GM13976 (cell line): ENCODE measurements around the gene CALN1.

Experiments
- DNase-seq: peaks from one replicate; pipeline ENCODE4 v3.0.0; 2012; ENCODE audit warnings: low spot score
- in situ Hi-C: fragments of 300-500 bp; cut with MboI; formaldehyde crosslinking; loops from one replicate; pipeline ENCODE4 v1.12.0; 2022; ENCODE audit warnings: low sequenced_read_pairs, mixed read lengths, inconsistent platforms; ENCODE audit not compliant: unreplicated experiment
- TF ChIP-seq, protein P1 (sequence below): IDR thresholded peaks from 2 replicates; pipeline ENCODE4 v1.5.1; 2012; ENCODE audit warnings: borderline replicate concordance, mild to moderate bottlenecking; ENCODE audit not compliant: insufficient read depth; ENCODE audit errors: extremely low read depth, missing control alignments, control extremely low read depth

Gene CALN1

DNA sequence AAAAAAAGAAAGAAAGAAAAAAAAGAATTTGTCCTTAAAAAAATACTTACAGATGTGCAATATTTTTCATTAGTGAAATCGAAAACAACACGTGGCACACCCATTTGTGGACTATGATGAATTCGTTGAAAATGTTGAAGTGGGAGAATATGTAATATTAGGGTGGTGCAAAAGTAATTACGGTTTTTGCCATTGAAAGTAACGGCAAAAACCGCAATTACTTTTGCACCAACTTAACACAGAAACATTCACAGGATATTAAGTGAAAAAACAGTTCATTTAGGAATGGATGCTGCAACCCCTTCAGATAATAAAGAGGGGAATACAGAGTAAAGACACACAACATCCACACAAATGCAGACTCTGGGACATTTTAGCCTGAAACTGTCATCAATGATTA is 96.0 kb downstream of the CALN1 start:
- DNase-seq: no peak
- TF ChIP-seq, protein P1, sequence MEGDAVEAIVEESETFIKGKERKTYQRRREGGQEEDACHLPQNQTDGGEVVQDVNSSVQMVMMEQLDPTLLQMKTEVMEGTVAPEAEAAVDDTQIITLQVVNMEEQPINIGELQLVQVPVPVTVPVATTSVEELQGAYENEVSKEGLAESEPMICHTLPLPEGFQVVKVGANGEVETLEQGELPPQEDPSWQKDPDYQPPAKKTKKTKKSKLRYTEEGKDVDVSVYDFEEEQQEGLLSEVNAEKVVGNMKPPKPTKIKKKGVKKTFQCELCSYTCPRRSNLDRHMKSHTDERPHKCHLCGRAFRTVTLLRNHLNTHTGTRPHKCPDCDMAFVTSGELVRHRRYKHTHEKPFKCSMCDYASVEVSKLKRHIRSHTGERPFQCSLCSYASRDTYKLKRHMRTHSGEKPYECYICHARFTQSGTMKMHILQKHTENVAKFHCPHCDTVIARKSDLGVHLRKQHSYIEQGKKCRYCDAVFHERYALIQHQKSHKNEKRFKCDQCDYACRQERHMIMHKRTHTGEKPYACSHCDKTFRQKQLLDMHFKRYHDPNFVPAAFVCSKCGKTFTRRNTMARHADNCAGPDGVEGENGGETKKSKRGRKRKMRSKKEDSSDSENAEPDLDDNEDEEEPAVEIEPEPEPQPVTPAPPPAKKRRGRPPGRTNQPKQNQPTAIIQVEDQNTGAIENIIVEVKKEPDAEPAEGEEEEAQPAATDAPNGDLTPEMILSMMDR: no peak
- in situ Hi-C loops: no loop called here

- DNase-seq: no peak
- in situ Hi-C loops: no loop called here
- TF ChIP-seq, protein P1: no peak
Observed at GRCh38 chr7:72313906-72314305, 98.2 kb downstream of the CALN1 start.

GRCh38 chr7:72310301-72310700 is 101.8 kb downstream of the CALN1 start:
- TF ChIP-seq, protein P1: no peak
- DNase-seq: no peak
- in situ Hi-C loops: no loop called here

- TF ChIP-seq, protein P1: no peak
- in situ Hi-C loops: no loop called here
- no peak for DNase-seq
Observed at GRCh38 chr7:72309476-72309875, 102.7 kb downstream of the CALN1 start.

GRCh38 chr7:72308986-72309385 is 103.2 kb downstream of the CALN1 start:
- no peak for DNase-seq
- TF ChIP-seq, protein P1: no peak
- in situ Hi-C loops: no loop called here

DNA sequence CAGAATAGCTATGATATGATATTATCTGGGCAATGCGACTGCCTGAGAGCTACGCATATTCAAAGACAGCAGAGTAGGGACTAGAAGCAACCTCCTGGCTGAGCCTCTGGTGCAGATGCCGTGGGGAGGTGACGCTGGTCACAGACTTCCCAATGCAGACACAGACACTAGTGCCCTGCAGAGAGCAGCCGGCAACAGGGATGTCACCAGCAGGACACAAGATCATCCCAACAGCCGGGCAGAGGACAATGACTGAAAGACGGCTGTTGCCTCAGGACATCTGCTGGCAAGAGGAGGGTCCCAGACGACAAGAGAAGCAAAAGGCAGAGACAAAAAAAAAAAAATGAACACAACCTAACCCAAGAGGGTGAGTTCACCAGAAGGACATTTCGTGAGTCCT is 104.6 kb downstream of the CALN1 start:
- TF ChIP-seq, protein P1: no peak
- DNase-seq: no peak
- in situ Hi-C loops: no loop called here

- no peak for DNase-seq
- TF ChIP-seq, protein P1: no peak
- in situ Hi-C loops: no loop called here
Observed at GRCh38 chr7:72298912-72299311, 113.2 kb downstream of the CALN1 start.
